CD14-positive monocyte (primary cell): Measurements from ENCODE around the gene MFN2. TPM values are rescaled to one million over a fixed set of nuclear protein-coding genes. Genes with fewer than 3 reads are reported as not detected.

Source experiments
- DNase-seq, 3 donors: peaks; one replicate each; pipeline ENCODE4 v3.0.0-alpha.2; 2011 to 2022
- H2AFZ ChIP-seq: 2 replicates; pipeline ENCODE4 v1.6.0; 2012; ENCODE audit warnings: mild to moderate bottlenecking, low read depth, low read length, inconsistent platforms; ENCODE audit not compliant: insufficient read depth, poor library complexity, severe bottlenecking
- H3K27ac ChIP-seq, 2 donors: 1 replicate in 1 of 2; 2 replicates in 1 of 2; pipeline ENCODE4 v1.5.1; 2012 to 2013; ENCODE audit warnings: low read length in 2 of 2, control low read depth in 1 of 2, inconsistent platforms in 1 of 2, low read depth in 1 of 2, mild to moderate bottlenecking in 1 of 2
- H3K27me3 ChIP-seq, 2 donors: one replicate each; pipeline versions ENCODE4 v1.6.0 to v1.6.1; 2011 to 2013; ENCODE audit warnings: low read length in 2 of 2; ENCODE audit not compliant: control insufficient read depth in 2 of 2, insufficient read depth in 2 of 2
- H3K36me3 ChIP-seq, 2 donors: replicated peaks in 1 of 2; 1 replicate in 1 of 2; 2 replicates in 1 of 2; pipeline versions ENCODE4 v1.5.1 to v1.6.1; 2012 to 2013; ENCODE audit warnings: low read length in 2 of 2, control low read depth in 1 of 2, inconsistent platforms in 1 of 2, mild to moderate bottlenecking in 1 of 2; ENCODE audit not compliant: insufficient read depth in 2 of 2, control insufficient read depth in 1 of 2
- H3K4me1 ChIP-seq, 2 donors: 1 replicate in 1 of 2; 2 replicates in 1 of 2; pipeline versions ENCODE4 v1.5.1 to v1.6.1; 2012 to 2013; ENCODE audit warnings: low read length in 2 of 2, control low read depth in 1 of 2, inconsistent platforms in 1 of 2, mild to moderate bottlenecking in 1 of 2, moderate library complexity in 1 of 2; ENCODE audit not compliant: insufficient read depth in 2 of 2, control insufficient read depth in 1 of 2
- H3K4me2 ChIP-seq: replicated peaks from 2 replicates; pipeline ENCODE3; 2012; ENCODE audit warnings: low read length, moderate library complexity, mild to moderate bottlenecking; ENCODE audit not compliant: poor library complexity, severe bottlenecking; ENCODE audit errors: extremely low read depth
- H3K4me3 ChIP-seq, 3 experiments: fragments of 200-600 bp in 1 of 3; sonication (generic) in 1 of 3; replicated peaks in 1 of 3; 1 replicate in 2 of 3; 2 replicates in 1 of 3; pipeline ENCODE4 v1.5.1; 2011 to 2013; ENCODE audit warnings: low read length in 3 of 3, mild to moderate bottlenecking in 3 of 3, control low read depth in 2 of 3, low read depth in 2 of 3, inconsistent platforms in 1 of 3, moderate library complexity in 1 of 3
- H3K79me2 ChIP-seq: 2 replicates; pipeline ENCODE4 v1.6.0; 2012; ENCODE audit warnings: mild to moderate bottlenecking, control low read depth, inconsistent platforms, low read length, moderate library complexity; ENCODE audit not compliant: insufficient read depth
- H3K9ac ChIP-seq: 2 replicates; pipeline ENCODE4 v1.6.0; 2017; ENCODE audit warnings: low read length, mild to moderate bottlenecking; ENCODE audit not compliant: insufficient read depth, poor library complexity, severe bottlenecking
- H3K9me3 ChIP-seq, 2 donors: replicated peaks in 1 of 2; 1 replicate in 1 of 2; 2 replicates in 1 of 2; pipeline versions ENCODE4 v1.5.1 to v1.6.1; 2012 to 2013; ENCODE audit warnings: low read length in 2 of 2, control low read depth in 1 of 2; ENCODE audit not compliant: control insufficient read depth in 1 of 2, insufficient read depth in 1 of 2
- H4K20me1 ChIP-seq: 2 replicates; pipeline ENCODE4 v1.6.0; 2012; ENCODE audit warnings: mild to moderate bottlenecking, low read length, control low read depth, moderate library complexity; ENCODE audit not compliant: insufficient read depth
- H3K27ac Mint-ChIP-seq, 7 donors: one replicate each; pipeline ENCODE4 v1.8.0; 2020; ENCODE audit warnings: mild to moderate bottlenecking in 7 of 7, mixed read lengths in 7 of 7, moderate library complexity in 6 of 7, inconsistent platforms in 2 of 7
- H3K27me3 Mint-ChIP-seq, 3 donors: one replicate each; pipeline ENCODE4 v1.8.0; 2021 to 2022; ENCODE audit warnings: low read depth in 3 of 3, mild to moderate bottlenecking in 3 of 3, mixed read lengths in 3 of 3, moderate library complexity in 3 of 3, inconsistent platforms in 1 of 3
- H3K36me3 Mint-ChIP-seq, 2 donors: one replicate each; pipeline ENCODE4 v1.8.0; 2020; ENCODE audit warnings: mixed read lengths in 2 of 2, inconsistent platforms in 1 of 2, mild to moderate bottlenecking in 1 of 2
- H3K4me1 Mint-ChIP-seq: one replicate; pipeline ENCODE4 v1.8.0; 2020; ENCODE audit warnings: mild to moderate bottlenecking, mixed read lengths
- H3K4me3 Mint-ChIP-seq, 2 donors: one replicate each; pipeline ENCODE4 v1.8.0; 2020; ENCODE audit warnings: mild to moderate bottlenecking in 2 of 2, mixed read lengths in 2 of 2, moderate library complexity in 1 of 2
- H3K9me3 Mint-ChIP-seq, 7 donors: one replicate each; pipeline ENCODE4 v1.8.0; 2020 to 2022; ENCODE audit warnings: mixed read lengths in 7 of 7, mild to moderate bottlenecking in 6 of 7, moderate library complexity in 6 of 7, inconsistent platforms in 2 of 7
- CTCF ChIP-seq: fragments of 200-600 bp; IDR thresholded peaks from one replicate; pipeline ENCODE4 v1.8.0; 2022; ENCODE audit warnings: antibody characterized with exemption, mild to moderate bottlenecking
- WGBS: methylation state at CpG from one replicate; pipeline ENCODE4 v1.1.5; 2013; ENCODE audit warnings: missing lambda C conversion rate; ENCODE audit not compliant: insufficient coverage; 5-methylcytosine and 5-hydroxymethylcytosine counted together
- intact Hi-C, 2 donors: fragments of 100-400 bp; cut with micrococcal nuclease; formaldehyde crosslinking; loops; one replicate each; pipeline versions ENCODE4 v1.15.0 to v1.15.1; 2023
- polyA plus RNA-seq, 3 donors: library from polyadenylated mRNA; depleted of rRNA in 1 of 3; unstranded in 2 of 3; stranded (reverse) in 1 of 3; fragments of 300-500 nt in 2 of 3; fragments of >200 nt in 1 of 3; fragmentation: Illumina TruSeq in 2 of 3; gene quantifications; 1 replicate in 2 of 3; 2 replicates in 1 of 3; pipeline ENCODE4 v1.2.3, GENCODE V29; 2012 to 2021

Gene MFN2
- polyA plus RNA-seq, 3 donors = 26.3 to 35.8 (median 30.3) TPM

DNA sequence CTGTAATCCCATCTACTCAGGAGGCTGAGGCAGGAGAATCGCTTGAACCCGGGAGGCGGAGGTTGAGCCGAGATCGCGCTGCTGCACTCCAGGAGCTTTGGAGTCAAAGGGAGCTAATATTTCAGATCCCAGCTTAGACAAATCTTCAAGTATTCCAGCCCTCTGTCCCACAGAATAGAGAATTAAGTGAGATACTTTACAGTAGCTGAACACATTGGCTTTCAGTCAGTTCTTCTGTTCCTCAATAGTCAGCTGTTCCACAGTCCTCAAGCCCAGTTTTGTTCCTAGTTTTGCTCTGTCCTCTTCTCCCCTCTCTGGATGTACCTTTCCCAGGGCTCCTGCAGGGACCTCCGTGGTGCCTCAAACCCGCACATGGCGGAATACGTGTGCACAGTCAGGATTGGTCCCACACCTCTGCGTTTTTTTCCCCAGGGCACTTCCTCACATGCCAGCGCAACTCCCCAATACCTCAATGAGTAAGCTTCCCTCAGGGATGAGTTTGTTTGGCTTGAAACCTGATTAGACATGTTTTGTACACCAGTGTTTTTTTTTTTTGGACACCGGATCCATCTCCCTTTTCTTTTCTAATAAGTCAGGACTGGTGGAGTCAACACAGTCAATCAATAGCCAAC, 1.2 kb downstream of the MFN2 start:
- Mint-ChIP-seq H3K27ac (peak overlapping the region; percentile 91 to 97 (median 94)), H3K9me3 (peaks cover 0 to 2% (median 0%) of the 10 kb centered on the region in 7 donors), H3K4me1 (peaks cover 74% of the 10 kb centered on the region), H3K4me3 (peak overlapping the region; percentile 39 to 84), H3K36me3 (peaks cover 33 to 41% of the 10 kb centered on the region in 2 donors), H3K27me3 (peaks cover 0 to 2% (median under 1%) of the 10 kb centered on the region in 3 donors)
- peaks cover 54% of the 10 kb centered on the region for H3K79me2 ChIP-seq
- no peaks in the 10 kb centered on the region for H4K20me1 ChIP-seq
- H3K27ac ChIP-seq = peak overlapping the region; percentile 11 to 97
- peak overlapping the region; percentile 97 for H3K4me2 ChIP-seq
- H2AFZ ChIP-seq = no peak overlapping the region
- peak overlapping the region in 1 of 3 experiments; percentile 86 for H3K4me3 ChIP-seq
- intact Hi-C loops = loop anchor here (5.0 to 10.0 kb wide), 3 partner anchors 36 to 177 kb away; partner anchors contain the start of genes CLCN6 (in 1 of the 2), MIIP (in 1 of the 2) and MTHFR (in 1 of the 2)
- H3K27me3 ChIP-seq = no peaks in the 10 kb centered on the region
- peaks cover 21 to 38% of the 10 kb centered on the region in 2 donors for H3K36me3 ChIP-seq
- TF ChIP-seq CTCF = no peak
- H3K4me1 ChIP-seq = peaks cover 65 to 74% of the 10 kb centered on the region in 2 donors
- 98% methylated on average over 6 of the region's 13 CpGs for WGBS
- no peaks in the 10 kb centered on the region for H3K9me3 ChIP-seq
- H3K9ac ChIP-seq = no peak overlapping the region
- DNase-seq = no peak

DNA sequence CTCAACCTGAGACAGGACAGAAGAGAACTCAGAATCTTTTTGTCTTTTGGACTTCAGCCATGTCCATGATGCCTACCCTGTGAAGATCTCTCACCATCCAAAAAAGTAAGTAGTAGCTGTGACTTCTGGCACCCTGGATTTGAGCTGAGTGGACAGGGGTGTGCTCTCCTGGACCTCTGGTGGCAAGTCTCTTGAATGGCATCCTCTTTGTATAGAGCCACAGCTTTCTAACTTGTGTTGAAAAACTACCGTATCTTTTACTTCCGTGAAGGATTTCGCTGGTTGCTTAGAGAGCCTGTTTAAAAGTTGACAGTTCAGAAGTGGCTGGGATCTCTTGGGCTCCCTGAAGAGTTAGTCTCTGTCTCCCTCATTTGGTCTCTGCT, 1.8 kb downstream of the MFN2 start:
- Mint-ChIP-seq H3K9me3 (peaks cover 0 to 2% (median 0%) of the 10 kb centered on the region in 7 donors), H3K4me3 (peak overlapping the region; percentile 12 to 39), H3K36me3 (peaks cover 33 to 42% of the 10 kb centered on the region in 2 donors), H3K27me3 (peaks cover 0 to 2% (median 0%) of the 10 kb centered on the region in 3 donors), H3K27ac (peak overlapping the region in 6 of 7 donors; percentile 2 to 97 (median 92)), H3K4me1 (peaks cover 77% of the 10 kb centered on the region)
- peaks cover 59% of the 10 kb centered on the region for H3K79me2 ChIP-seq
- H4K20me1 ChIP-seq = no peaks in the 10 kb centered on the region
- H3K4me2 ChIP-seq = no peak overlapping the region
- peaks cover 70 to 79% of the 10 kb centered on the region in 2 donors for H3K4me1 ChIP-seq
- intact Hi-C loops = loop anchor here (5.0 to 10.0 kb wide), 3 partner anchors 35 to 177 kb away; partner anchors contain the start of genes CLCN6 (in 1 of the 2), MIIP (in 1 of the 2) and MTHFR (in 1 of the 2)
- H3K4me3 ChIP-seq = no peak overlapping the region
- H3K9ac ChIP-seq = no peak overlapping the region
- H3K27ac ChIP-seq = peak overlapping the region in 1 of 2 donors; percentile 97
- peak; percentile 32 for TF ChIP-seq CTCF
- peaks cover 21 to 38% of the 10 kb centered on the region in 2 donors for H3K36me3 ChIP-seq
- no peaks in the 10 kb centered on the region for H3K27me3 ChIP-seq
- no peaks in the 10 kb centered on the region for H3K9me3 ChIP-seq
- WGBS = no CpG with 5 or more reads among the region's 3 CpGs
- H2AFZ ChIP-seq = no peak overlapping the region
- DNase-seq = peak in 2 of 3 donors; percentile 22 to 53
